Adipocyte (in vitro differentiated cells): Measurements from ENCODE around the gene ARNT2.

Source experiments
- DNase-seq: peaks from one replicate; pipeline ENCODE4 v3.0.0-alpha.2; 2015; ENCODE audit warnings: low read depth
- H3K27me3 ChIP-seq: replicated peaks from 2 replicates; pipeline ENCODE4 v1.7.0; 2013; ENCODE audit warnings: mild to moderate bottlenecking, low read length, moderate library complexity; ENCODE audit not compliant: control insufficient read depth, insufficient read depth
- H3K36me3 ChIP-seq: 2 replicates; pipeline ENCODE4 v1.7.0; 2013; ENCODE audit warnings: low read length, mild to moderate bottlenecking, moderate library complexity; ENCODE audit not compliant: control insufficient read depth, insufficient read depth, severe bottlenecking
- H3K4me1 ChIP-seq: 2 replicates; pipeline ENCODE4 v1.7.0; 2013; ENCODE audit warnings: mild to moderate bottlenecking, low read length, moderate library complexity; ENCODE audit not compliant: control insufficient read depth, insufficient read depth
- H3K4me3 ChIP-seq: 2 replicates; pipeline ENCODE4 v1.7.0; 2013; ENCODE audit warnings: mild to moderate bottlenecking, low read length, moderate library complexity
- H3K9ac ChIP-seq: 2 replicates; pipeline ENCODE4 v1.7.0; 2013; ENCODE audit warnings: mild to moderate bottlenecking, low read length, moderate library complexity
- H3K9me3 ChIP-seq: 2 replicates; pipeline ENCODE4 v1.7.0; 2013; ENCODE audit warnings: mild to moderate bottlenecking, low read length, moderate library complexity; ENCODE audit not compliant: control insufficient read depth

ARNT2 gene

GRCh38 chr15:80495401-80495942 is 91.3 kb downstream of the ARNT2 start:
- Histone ChIP-seq H3K4me3 (no peak overlapping the region), H3K9ac (peak overlapping the region; percentile 69), H3K9me3 (no peaks in the 10 kb centered on the region), H3K27me3 (no peaks in the 10 kb centered on the region), H3K36me3 (no peaks in the 10 kb centered on the region), H3K4me1 (peaks cover 43% of the 10 kb centered on the region)
- peak; percentile 45 for DNase-seq

- H3K4me3 ChIP-seq: no peak overlapping the region
- H3K36me3 ChIP-seq: no peaks in the 10 kb centered on the region
- H3K4me1 ChIP-seq: peaks cover 43% of the 10 kb centered on the region
- H3K9ac ChIP-seq: peak overlapping the region; percentile 69
- H3K27me3 ChIP-seq: no peaks in the 10 kb centered on the region
- no peaks in the 10 kb centered on the region for H3K9me3 ChIP-seq
- no peak for DNase-seq
Measured at GRCh38 chr15:80496096-80496495, 91.9 kb downstream of the ARNT2 start.

GRCh38 chr15:80497221-80497620 is 93.0 kb downstream of the ARNT2 start:
- no peak for DNase-seq
- Histone ChIP-seq H3K9ac (no peak overlapping the region), H3K9me3 (no peaks in the 10 kb centered on the region), H3K4me3 (no peak overlapping the region), H3K4me1 (peaks cover 47% of the 10 kb centered on the region), H3K27me3 (no peaks in the 10 kb centered on the region), H3K36me3 (no peaks in the 10 kb centered on the region)

GRCh38 chr15:80498652-80499051 is 94.5 kb downstream of the ARNT2 start:
- H3K9ac ChIP-seq: no peak overlapping the region
- peaks cover 46% of the 10 kb centered on the region for H3K4me1 ChIP-seq
- no peak for DNase-seq
- H3K27me3 ChIP-seq: no peaks in the 10 kb centered on the region
- H3K9me3 ChIP-seq: no peaks in the 10 kb centered on the region
- H3K4me3 ChIP-seq: no peak overlapping the region
- H3K36me3 ChIP-seq: no peaks in the 10 kb centered on the region

GRCh38 chr15:80500021-80500420 is 95.8 kb downstream of the ARNT2 start:
- Histone ChIP-seq H3K4me1 (peaks cover 32% of the 10 kb centered on the region), H3K36me3 (no peaks in the 10 kb centered on the region), H3K27me3 (no peaks in the 10 kb centered on the region), H3K9ac (no peak overlapping the region), H3K4me3 (no peak overlapping the region), H3K9me3 (peaks cover 10% of the 10 kb centered on the region)
- DNase-seq: no peak

- Histone ChIP-seq H3K4me3 (no peak overlapping the region), H3K4me1 (peaks cover 18% of the 10 kb centered on the region), H3K36me3 (no peaks in the 10 kb centered on the region), H3K9me3 (peaks cover 17% of the 10 kb centered on the region), H3K27me3 (no peaks in the 10 kb centered on the region), H3K9ac (no peak overlapping the region)
- DNase-seq: no peak
Measured at GRCh38 chr15:80501476-80501875, 97.3 kb downstream of the ARNT2 start.

- DNase-seq: no peak
- Histone ChIP-seq H3K9ac (no peak overlapping the region), H3K4me3 (no peak overlapping the region), H3K36me3 (no peaks in the 10 kb centered on the region), H3K4me1 (peaks cover 30% of the 10 kb centered on the region), H3K9me3 (peaks cover 17% of the 10 kb centered on the region), H3K27me3 (no peaks in the 10 kb centered on the region)
Measured at GRCh38 chr15:80502782-80503181, 98.6 kb downstream of the ARNT2 start.

- Histone ChIP-seq H3K9ac (no peak overlapping the region), H3K36me3 (no peaks in the 10 kb centered on the region), H3K4me3 (no peak overlapping the region), H3K4me1 (peaks cover 35% of the 10 kb centered on the region), H3K9me3 (peaks cover 17% of the 10 kb centered on the region), H3K27me3 (no peaks in the 10 kb centered on the region)
- no peak for DNase-seq
Measured at GRCh38 chr15:80503319-80503952, 99.3 kb downstream of the ARNT2 start.

GRCh38 chr15:80504931-80505330 is 100.7 kb downstream of the ARNT2 start:
- no peak overlapping the region for H3K4me3 ChIP-seq
- no peak for DNase-seq
- peaks cover 17% of the 10 kb centered on the region for H3K9me3 ChIP-seq
- no peaks in the 10 kb centered on the region for H3K27me3 ChIP-seq
- no peak overlapping the region for H3K9ac ChIP-seq
- H3K36me3 ChIP-seq: no peaks in the 10 kb centered on the region
- peaks cover 39% of the 10 kb centered on the region for H3K4me1 ChIP-seq

- H3K4me1 ChIP-seq: peaks cover 39% of the 10 kb centered on the region
- H3K27me3 ChIP-seq: no peaks in the 10 kb centered on the region
- peaks cover 17% of the 10 kb centered on the region for H3K9me3 ChIP-seq
- no peak overlapping the region for H3K4me3 ChIP-seq
- H3K36me3 ChIP-seq: no peaks in the 10 kb centered on the region
- DNase-seq: no peak
- H3K9ac ChIP-seq: peak overlapping the region; percentile 61
Measured at GRCh38 chr15:80506286-80506893, 102.2 kb downstream of the ARNT2 start.

- H3K9ac ChIP-seq: peak overlapping the region; percentile 61
- H3K9me3 ChIP-seq: peaks cover 17% of the 10 kb centered on the region
- peak; percentile 26 for DNase-seq
- no peaks in the 10 kb centered on the region for H3K36me3 ChIP-seq
- peaks cover 33% of the 10 kb centered on the region for H3K4me1 ChIP-seq
- H3K27me3 ChIP-seq: no peaks in the 10 kb centered on the region
- H3K4me3 ChIP-seq: peak overlapping the region; percentile 6
Measured at GRCh38 chr15:80507131-80507530, 102.9 kb downstream of the ARNT2 start.
